Right hindlimb (tissue), 1 donor: ENCODE results near the gene OSBP2.

Experiments
- DNase-seq: peaks from one replicate; pipeline ENCODE4 v3.0.0-alpha.2; 2018

Gene OSBP2

DNA sequence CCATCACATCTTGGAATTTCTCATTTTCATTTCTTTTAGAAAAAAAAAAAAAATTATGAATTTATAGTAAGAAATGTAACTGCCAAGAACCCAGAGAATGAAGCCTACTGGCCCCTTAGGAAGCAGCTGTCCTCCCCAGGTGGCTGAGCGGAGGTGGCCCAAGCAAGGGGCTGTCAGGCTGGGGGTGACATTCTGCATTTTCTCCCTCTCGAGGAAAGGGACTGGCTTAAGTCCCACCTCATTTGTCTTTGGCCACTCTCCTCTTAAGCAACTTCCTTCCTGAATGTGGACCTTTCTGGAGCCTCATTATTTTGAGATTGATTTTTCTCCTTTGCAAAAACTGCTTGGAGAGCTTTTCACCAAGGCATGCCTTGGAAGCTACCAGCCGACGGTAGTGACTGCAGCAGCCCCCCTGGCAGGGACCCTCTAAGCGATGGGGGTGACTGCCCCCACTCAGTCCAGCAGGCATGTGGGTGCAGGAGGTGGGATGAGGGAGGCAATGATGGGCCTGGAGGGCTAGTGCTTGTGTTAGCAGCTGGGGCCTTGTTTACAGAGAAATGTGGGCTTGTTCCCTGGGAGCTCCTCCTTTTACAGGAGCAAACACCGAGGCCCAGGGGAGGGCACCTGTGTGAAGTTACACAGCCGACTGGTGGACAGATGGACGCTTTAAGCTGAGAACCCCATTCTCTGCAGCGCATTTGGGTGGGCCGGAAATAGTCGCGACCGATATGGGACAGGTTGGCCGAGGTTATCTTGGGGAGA, 162.2 kb downstream of the OSBP2 start:
- no peak for DNase-seq

DNA sequence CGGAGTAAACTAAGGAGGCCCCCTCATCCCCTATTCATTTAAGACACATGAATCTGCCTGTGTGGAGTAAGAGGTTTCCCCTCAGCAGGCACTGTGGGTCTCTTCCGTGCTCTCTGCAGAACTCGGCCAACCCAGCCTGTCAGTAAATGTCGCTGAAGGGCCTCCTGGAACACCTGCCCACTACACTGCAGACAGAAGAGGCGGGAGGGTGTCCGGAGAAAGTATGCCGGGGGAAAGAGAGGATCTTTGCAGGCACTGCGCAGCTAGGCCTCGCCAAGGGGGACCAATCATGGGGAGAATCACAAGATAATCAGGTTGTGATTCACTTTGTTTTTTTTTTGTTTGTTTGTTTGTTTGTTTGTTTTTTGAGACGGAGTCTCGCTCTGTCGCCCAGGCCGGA, 163.1 kb downstream of the OSBP2 start:
- DNase-seq = no peak

DNA sequence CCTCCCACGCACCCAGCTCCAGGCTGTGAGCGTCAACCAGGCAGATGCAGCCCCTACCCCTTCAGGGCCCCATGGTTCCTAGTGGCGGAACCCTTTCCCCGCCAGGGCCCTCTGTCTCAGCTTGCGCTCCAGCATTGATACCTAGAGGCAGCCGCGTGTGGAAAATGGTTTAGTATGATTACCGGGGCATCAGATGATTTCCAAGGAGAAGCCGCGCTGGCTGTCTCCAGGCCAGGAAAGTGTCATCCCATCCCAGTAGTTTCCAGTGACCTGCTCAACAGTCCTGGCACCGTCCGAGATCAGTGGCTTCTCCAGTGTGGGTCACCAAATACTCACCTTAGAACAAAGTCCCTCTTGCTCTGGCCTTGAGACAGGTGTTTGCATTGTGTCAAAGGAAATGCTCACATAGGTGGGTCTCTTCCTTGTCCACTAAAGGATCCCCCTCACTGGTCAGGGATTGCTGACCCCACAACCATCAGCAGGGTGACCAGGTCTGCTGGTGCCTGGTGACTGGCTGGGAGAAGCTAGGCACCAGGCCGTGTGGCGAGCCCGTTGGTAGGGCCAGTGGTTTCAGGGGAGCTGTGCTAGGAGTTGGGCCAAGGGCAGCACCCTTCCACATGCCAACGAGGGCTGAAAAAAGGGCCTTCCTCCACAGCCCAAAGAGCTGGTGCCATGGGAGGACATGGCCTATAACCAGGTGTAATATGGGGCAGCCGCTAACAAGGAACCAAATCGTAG, 164.5 kb downstream of the OSBP2 start:
- DNase-seq = no peak

GRCh38 chr22:30859714-30860095, 165.0 kb downstream of the OSBP2 start:
- no peak for DNase-seq

GRCh38 chr22:30860176-30861105, 165.8 kb downstream of the OSBP2 start:
- DNase-seq = no peak

GRCh38 chr22:30861131-30861530, 166.5 kb downstream of the OSBP2 start:
- DNase-seq = no peak

- DNase-seq = no peak
Measured at GRCh38 chr22:30861688-30862552, 167.2 kb downstream of the OSBP2 start.

DNA sequence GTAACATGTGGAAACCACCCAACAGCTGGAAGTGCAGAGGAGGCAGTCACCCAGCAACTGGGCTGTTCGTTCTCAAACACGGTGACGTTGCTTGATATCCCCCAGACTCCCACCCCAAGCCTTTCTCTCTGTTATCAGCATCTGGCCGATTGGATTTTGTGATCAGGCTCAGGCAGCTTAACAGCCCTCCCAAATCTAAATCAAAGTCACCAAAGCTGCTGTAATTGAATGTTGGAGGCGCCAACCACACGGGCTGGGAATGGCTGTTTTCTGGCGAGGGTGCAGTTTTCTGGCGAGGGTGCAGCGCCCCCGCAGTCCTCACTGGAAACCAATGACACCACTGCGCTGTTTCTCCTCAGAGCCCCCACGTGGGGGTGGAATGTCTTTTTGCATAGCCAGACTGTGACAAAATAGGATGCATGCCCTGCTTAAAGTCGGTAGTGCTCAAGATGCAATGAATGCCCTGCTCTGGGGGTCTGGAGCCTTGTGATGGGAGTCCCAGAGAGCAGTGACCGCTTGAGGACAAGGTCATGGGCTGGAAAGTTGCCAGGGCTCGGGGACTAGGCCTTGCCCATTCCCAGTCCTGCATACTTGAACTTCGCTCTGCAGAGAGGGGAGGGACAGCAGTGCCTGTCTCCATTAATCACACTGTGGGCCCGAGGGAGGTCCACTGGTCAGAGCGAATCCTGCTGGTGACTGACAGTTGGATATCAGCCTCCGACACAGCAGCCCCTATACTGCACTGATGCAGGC, 168.6 kb downstream of the OSBP2 start:
- DNase-seq = no peak

GRCh38 chr22:30864441-30865420, 170.1 kb downstream of the OSBP2 start:
- DNase-seq = no peak

DNA sequence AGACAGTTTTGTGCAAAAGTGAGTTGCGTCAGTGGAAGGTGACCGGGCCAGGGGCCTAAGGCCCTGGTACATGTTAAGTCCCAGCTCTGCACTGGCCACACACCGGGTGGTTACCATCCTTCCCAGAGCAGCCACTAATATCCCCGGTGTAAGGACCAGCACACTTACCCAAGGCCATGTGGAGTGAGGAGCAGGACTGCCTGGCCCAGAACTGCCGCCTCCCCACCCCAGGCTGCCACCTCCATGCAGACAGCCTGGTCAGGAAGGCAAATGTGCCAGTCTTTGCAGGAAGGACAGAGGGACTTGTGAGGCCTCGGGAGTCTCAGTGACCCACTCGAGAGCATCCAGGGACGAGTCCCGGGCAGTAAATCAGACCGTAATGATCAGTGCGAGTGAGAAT, 171.0 kb downstream of the OSBP2 start:
- DNase-seq = no peak

DNA sequence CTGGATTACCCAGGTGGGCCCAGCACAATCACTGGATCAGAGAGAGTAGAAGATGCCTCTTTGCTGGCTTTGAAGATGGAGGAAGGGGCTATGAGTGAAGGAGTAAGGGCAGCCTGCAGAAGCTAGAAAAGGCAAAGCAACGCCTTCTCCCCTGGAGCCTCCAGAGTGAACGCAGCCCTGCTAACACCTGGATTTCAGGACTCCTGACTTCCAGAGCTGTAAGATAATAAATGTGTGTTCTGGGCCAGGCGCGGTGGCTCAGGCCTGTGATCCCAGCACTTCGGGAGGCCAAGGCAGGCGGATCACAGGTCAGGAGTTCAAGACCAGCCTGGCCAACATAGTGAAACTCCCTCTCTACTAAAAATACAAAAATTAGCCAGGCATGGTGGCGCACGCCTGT, 171.5 kb downstream of the OSBP2 start:
- no peak for DNase-seq

GRCh38 chr22:30866811-30867271, 172.2 kb downstream of the OSBP2 start:
- DNase-seq = no peak

DNA sequence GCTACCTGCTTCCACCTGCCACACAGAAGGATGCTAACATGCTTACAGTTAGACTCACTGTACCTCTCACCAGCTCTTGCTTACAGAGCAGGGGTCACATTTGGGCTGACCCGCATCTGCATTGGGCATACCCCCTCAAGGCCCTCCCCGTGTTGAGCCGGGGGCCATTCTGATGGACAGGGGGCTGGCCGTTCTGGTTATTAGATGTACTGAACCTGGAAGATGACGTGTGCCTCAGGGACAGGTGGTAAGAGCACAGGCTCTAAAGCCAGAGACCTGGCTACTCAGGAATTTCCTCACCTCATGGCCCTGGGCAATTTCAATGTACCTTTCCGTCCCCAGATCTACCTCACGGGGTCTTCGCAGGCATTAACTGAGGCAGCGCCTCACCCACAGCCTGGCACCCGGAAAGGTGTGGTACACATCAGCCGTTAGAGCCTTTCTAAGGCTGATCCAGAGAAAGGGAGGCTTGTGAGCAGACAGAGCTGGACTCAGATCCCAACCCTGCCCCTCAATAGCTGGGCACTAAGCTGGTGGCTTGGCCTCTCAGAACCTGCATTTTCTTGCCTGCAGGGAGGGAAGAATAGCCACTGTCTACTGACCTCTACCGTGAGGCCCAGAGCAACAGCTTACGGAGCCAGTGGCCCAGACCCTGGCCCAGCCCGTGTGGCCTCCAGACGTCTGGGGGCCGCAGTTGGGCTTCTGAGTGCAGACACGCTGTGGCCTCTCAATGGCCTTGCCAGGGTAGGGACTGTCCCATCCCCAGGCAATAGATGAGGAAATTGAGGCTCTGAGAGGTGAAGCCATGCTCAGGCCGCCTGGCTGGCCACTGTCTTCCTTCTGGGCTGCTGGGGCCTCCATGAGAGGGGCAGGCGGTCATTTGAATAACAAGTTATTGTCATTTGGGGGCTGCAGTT, 173.3 kb downstream of the OSBP2 start:
- peak; percentile 8 for DNase-seq

GRCh38 chr22:30868663-30869385, 174.2 kb downstream of the OSBP2 start:
- DNase-seq = peak; percentile 17

- DNase-seq = peak; percentile 13
Measured at GRCh38 chr22:30869667-30870395, 175.2 kb downstream of the OSBP2 start.

- peak; percentile 8 for DNase-seq
Measured at GRCh38 chr22:30870451-30871345, 176.0 kb downstream of the OSBP2 start.
